ENCODE measurements around the gene SCN1B.

SCN1B gene

GRCh38 chr19:35018379-35018778, 11.9 kb upstream of the SCN1B start:
- no peak for DNase-seq (ENCODE audit: low spot score)
- TF ChIP-seq CTCF (IDR thresholded peaks at IDR 0.05; ENCODE audit: extremely low read depth, missing control alignments), result no peak

- no peak for TF ChIP-seq CTCF (IDR thresholded peaks at IDR 0.05; ENCODE audit: extremely low read depth, missing control alignments)
- DNase-seq (ENCODE audit: low spot score), result no peak
These were observed 11.1 kb upstream of the SCN1B start for GRCh38 chr19:35019144-35019543.

GRCh38 chr19:35021016-35021415, 9.3 kb upstream of the SCN1B start:
- no peak for TF ChIP-seq CTCF (IDR thresholded peaks at IDR 0.05; ENCODE audit: extremely low read depth, missing control alignments)
- DNase-seq (ENCODE audit: low spot score), result no peak

- TF ChIP-seq CTCF (IDR thresholded peaks at IDR 0.05; ENCODE audit: extremely low read depth, missing control alignments), result no peak
- DNase-seq (ENCODE audit: low spot score), result no peak
These were observed 8.7 kb upstream of the SCN1B start for GRCh38 chr19:35021596-35021995.

- TF ChIP-seq CTCF (IDR thresholded peaks at IDR 0.05; ENCODE audit: extremely low read depth, missing control alignments), result no peak
- DNase-seq (ENCODE audit: low spot score), result no peak
These were observed 7.8 kb upstream of the SCN1B start for GRCh38 chr19:35022460-35022859.

GRCh38 chr19:35023428-35023827, 6.8 kb upstream of the SCN1B start:
- DNase-seq (ENCODE audit: low spot score), result no peak

GRCh38 chr19:35024095-35024494, 6.2 kb upstream of the SCN1B start:
- no peak for TF ChIP-seq CTCF (IDR thresholded peaks at IDR 0.05; ENCODE audit: extremely low read depth, missing control alignments)
- no peak for DNase-seq (ENCODE audit: low spot score)

More at GRCh38 chr19:35023428-35023827, 6.8 kb upstream of the SCN1B start:
- no peak for TF ChIP-seq CTCF (IDR thresholded peaks at IDR 0.05; ENCODE audit: extremely low read depth, missing control alignments)

Measured in GM20000 (cell line).